Measurements from ENCODE around the gene SPNS1.
"Not testable (repeated sequence)": the region's sequence is repeated elsewhere in the genome, so short reads cannot be mapped to it uniquely, and the experiment has no call there.

The SPNS1 gene

GRCh38 chr16:28958216-28958615 is 16.4 kb upstream of the SPNS1 start:
- DNase-seq (ENCODE audit: low read depth): no peak

- no peak for DNase-seq (ENCODE audit: low read depth)
These were observed 15.7 kb upstream of the SPNS1 start for GRCh38 chr16:28958836-28959235.

DNA sequence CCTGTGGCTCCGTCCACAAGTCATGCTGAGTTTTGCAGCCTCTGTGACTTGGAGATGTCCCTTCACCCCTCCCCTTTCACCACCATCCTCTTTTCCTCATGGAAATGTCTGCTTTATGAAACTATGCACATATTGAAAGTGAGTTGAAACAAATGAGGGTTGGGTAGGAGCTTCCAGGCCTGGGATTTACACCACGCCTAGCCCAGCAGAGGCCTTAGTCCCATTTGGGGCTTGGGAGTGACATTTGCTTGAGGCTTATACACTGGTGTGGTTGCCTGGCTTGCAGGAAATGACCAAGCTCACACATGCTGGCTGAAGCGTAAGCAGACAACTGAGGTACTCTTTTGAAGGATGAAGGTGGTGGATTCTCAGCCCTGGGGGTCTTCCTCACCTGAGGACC is 10.5 kb upstream of the SPNS1 start:
- no peak for DNase-seq (ENCODE audit: low read depth)

DNA sequence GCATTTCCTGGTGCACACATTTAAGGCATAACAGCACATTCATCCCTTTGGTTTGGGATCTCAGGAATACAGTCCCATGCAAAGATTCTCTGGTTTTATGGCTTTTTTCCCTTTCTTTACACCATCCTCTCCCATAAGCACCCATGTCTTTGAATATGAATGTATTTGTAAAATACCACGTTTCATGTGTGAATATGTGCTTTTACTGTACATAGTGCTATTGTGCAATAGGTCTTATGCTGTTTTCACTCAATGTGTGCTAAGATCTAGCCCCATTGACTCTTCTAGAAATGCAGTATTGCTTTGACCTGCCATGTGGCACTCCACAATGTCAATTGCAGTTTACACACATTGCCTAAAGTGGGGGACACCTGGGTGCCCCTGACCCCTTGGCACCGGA is 10.1 kb upstream of the SPNS1 start:
- no peak for DNase-seq (ENCODE audit: low read depth)

DNA sequence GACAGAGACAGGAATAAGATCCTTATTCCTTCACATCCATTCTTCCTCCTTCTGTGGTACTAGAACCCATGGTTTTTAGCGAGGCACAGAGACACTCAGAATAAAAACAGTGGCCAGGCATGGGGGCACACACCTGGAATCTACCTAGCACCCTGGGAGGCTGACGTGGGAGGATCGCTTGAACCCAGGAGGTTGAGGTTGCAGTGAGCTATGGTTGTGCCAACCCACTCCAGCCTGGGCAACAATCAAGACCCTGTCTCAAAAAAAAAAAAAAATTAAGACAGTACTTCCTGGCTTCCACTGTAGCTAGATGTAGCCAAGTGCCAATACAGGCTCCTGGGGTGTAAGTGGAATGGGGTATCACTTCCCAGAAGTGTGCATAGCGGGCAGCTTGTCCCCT is 7.4 kb upstream of the SPNS1 start:
- no peak for DNase-seq (ENCODE audit: low read depth)

- DNase-seq (ENCODE audit: low read depth): not testable (repeated sequence)
These were observed 4.9 kb upstream of the SPNS1 start for GRCh38 chr16:28969696-28970095.

DNA sequence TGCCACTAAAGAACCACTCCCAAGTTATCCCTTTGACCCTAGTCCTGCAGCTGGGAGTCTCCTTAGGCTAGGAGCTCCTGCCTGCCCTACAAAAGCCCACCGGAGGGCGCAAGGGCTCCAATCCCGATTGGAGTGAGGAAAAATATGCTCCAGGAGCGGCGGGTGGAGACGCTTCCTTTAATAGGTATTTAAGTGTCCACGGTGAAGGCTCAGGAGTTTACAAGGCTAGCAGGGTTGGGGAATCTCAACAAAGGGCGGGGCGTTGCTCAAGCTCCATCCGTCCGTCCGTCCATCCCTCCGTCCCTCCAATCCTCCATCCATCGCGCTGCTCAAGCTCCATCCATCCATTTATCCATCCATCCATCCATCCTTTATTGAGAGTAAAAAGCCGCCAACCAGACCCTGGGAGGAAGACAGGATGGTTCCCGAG is 556 bp upstream of the SPNS1 start:
- no peak for DNase-seq (ENCODE audit: low read depth)

GRCh38 chr16:28975158-28975599 is 601 bp downstream of the SPNS1 start:
- DNase-seq (ENCODE audit: low read depth): no peak

DNA sequence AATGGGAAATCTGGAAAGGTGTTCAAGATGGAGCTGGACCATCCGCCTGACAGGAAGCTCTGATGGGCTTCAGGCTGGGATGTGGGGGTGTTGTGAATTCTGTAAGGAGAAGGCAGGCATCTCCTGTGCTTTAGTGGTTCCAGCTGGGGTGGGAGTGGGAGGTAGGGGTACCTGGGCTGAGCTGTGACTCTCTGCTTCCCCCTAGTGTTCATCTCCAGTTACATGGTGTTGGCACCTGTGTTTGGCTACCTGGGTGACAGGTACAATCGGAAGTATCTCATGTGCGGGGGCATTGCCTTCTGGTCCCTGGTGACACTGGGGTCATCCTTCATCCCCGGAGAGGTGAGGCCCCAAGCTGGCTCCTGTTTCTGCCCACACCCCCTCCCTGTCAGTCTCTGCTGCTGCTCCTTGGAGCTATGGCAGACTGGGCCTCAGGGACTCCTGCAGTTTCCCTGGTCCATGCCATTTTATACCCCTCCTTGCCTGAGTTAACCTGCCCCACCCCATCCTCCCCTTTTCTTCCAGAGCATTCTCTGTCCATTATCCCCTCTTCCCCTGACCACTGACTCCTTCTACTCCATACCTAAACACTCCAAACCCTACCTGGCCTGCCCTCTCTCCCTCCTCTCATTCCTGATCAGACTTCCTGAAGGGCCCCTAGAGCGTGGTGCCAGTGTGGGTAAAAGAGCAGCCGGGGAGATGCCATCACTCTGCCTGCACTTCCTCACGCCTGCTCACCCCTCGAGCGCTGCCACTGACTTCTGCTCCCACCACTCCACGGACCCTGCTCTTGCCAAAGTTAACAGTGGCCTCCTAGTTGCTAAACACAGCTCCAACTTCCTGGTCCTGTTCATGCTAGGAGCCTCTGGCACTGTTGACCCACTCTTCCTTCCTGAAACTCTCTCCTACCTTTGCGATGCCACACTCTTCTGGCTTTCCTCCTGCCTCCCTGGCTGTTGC is 3.4 kb downstream of the SPNS1 start:
- DNase-seq (ENCODE audit: low read depth): no peak

- not testable (repeated sequence) for DNase-seq (ENCODE audit: low read depth)
These were observed 5.8 kb downstream of the SPNS1 start for GRCh38 chr16:28980330-28980729.

GRCh38 chr16:28980929-28981328 is 6.4 kb downstream of the SPNS1 start:
- no peak for DNase-seq (ENCODE audit: low read depth)

DNA sequence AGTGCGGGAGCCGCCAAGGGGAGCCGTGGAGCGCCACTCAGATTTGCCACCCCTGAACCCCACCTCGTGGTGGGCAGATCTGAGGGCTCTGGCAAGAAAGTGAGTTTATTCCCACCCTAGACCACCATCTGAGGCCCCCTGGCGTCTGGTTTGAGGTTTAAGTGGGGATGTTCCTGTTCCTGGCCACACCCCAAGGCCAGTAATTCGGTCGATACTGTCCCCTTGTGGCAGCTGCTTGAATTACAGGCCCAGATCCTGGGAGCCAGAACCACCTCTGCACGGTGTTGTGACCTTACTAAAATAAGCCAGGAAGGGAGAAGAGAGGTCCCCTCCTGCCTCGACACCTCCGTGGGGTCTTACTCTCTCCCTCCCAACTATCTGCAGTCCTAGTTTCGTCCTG is 6.9 kb downstream of the SPNS1 start:
- DNase-seq (ENCODE audit: low read depth): peak; percentile 21

DNA sequence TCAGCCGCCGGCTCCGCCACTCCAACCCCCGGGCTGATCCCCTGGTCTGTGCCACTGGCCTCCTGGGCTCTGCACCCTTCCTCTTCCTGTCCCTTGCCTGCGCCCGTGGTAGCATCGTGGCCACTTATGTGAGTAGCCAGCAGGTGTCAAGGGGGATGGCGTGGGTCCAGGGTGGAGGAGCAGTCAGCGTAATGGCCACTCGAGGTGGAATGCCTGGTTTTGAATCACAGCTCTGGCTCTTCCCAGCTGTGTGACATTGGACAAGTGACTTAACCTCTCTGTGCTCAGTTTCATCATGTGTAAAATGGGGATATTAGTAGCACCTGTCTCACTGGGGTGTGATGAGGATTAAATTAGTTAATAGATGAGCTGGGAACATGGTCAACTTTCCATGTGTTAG is 7.8 kb downstream of the SPNS1 start:
- no peak for DNase-seq (ENCODE audit: low read depth)

DNA sequence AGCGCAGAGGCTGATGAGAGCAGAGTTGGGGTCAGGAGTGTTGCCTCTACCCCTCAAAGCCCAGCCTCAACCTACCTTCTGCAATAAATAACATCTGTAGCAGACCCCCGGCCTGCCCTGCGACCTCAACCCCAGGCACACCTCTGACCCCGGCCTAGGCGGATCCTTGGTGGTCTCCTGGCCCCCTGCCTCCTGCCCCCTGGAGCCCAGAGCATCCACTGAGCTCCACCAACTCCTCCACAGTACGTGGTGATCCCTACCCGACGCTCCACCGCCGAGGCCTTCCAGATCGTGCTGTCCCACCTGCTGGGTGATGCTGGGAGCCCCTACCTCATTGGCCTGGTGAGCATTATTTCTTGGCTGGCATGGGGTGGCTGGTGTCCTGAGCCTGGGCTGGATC is 8.4 kb downstream of the SPNS1 start:
- DNase-seq (ENCODE audit: low read depth): no peak

- DNase-seq (ENCODE audit: low read depth): no peak
These were observed 9.1 kb downstream of the SPNS1 start for GRCh38 chr16:28983644-28984043.

GRCh38 chr16:28984091-28984490 is 9.5 kb downstream of the SPNS1 start:
- DNase-seq (ENCODE audit: low read depth): no peak

GRCh38 chr16:28984619-28985135 is 10.1 kb downstream of the SPNS1 start, which contains the start of gene LAT:
Gene LAT, plus strand, starts transcription at chr16:28985052. Its CDS starts 366 bp downstream, at chr16:28985418.
- DNase-seq (ENCODE audit: low read depth): peak; percentile 70

GRCh38 chr16:28985211-28986041 is 10.8 kb downstream of the SPNS1 start:
- no peak for DNase-seq (ENCODE audit: low read depth)

GRCh38 chr16:28986046-28986445 is 11.5 kb downstream of the SPNS1 start:
- no peak for DNase-seq (ENCODE audit: low read depth)

GRCh38 chr16:28986492-28986891 is 11.9 kb downstream of the SPNS1 start:
- no peak for DNase-seq (ENCODE audit: low read depth)

DNA sequence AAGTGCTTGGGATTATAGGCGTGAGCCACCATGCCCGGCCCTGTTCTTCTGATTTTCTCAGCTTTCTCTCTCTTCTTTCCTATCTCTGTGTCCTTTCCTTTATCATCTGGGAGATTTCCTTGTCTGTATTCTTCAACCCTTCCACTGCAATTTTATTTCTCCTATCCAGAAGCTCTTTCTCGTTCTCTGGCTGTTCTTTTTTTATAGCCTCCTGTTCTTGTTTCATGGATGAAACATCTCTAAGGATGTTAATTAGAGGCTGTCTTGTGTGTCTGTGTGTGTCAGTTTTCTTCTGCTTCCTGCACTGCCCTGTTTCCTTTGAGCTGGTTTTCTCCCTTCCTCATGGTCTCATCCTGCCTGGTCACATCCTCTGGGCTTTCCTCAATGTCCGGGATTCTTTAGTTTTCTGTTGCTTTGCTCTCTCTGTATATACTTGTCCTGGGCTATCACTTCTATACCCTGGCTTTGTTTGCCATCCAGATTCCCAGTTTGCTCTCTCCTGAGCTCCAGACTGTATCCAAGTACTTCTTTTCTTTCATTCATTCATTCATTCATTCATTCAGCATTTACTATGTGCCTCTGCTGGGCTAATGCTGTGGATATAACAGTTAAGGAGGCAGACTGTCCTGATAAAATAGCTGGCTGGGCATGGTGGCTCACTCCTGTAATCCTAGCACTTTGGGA is 12.7 kb downstream of the SPNS1 start:
- DNase-seq (ENCODE audit: low read depth): no peak

DNA sequence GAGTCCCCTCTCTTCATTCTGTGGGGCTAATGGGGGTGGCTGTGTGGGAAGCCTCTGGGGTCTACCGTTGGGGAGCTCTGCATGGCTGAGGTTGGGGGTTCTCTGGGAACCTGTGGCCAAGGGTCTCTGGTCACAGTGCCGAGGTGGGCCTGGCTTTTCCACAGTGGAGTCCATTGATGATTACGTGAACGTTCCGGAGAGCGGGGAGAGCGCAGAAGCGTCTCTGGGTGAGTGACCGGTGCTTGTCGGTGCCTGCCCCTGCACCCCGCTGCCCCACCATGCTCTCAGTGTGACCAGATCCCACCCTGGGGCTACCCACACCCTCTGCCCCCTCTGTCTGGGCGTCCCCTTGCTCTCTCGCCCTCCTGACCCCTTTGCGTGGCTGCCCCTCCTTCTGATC is 14.8 kb downstream of the SPNS1 start:
- DNase-seq (ENCODE audit: low read depth): no peak

Measured in activated gamma-delta T cell treated with anti-CD3 and anti-CD28 coated beads, Interleukin-2, amount 50 U/mL, for 16 hours (primary cell).